Astrocyte (in vitro differentiated cells and primary cell): ENCODE data around the gene DNAJC7.

Experiments
- EZH2 ChIP-seq: IDR thresholded peaks from 2 replicates; pipeline ENCODE4 v1.6.1; 2012; ENCODE audit warnings: mild to moderate bottlenecking, low read length, inconsistent platforms; ENCODE audit not compliant: insufficient read depth
- TF ChIP-seq, protein P1 (sequence below): IDR thresholded peaks from 2 replicates; pipeline ENCODE4 v1.5.1; 2011; ENCODE audit warnings: low read depth, mild to moderate bottlenecking, inconsistent platforms, low read length, moderate library complexity; ENCODE audit not compliant: insufficient read depth

- TF ChIP-seq, protein P1, sequence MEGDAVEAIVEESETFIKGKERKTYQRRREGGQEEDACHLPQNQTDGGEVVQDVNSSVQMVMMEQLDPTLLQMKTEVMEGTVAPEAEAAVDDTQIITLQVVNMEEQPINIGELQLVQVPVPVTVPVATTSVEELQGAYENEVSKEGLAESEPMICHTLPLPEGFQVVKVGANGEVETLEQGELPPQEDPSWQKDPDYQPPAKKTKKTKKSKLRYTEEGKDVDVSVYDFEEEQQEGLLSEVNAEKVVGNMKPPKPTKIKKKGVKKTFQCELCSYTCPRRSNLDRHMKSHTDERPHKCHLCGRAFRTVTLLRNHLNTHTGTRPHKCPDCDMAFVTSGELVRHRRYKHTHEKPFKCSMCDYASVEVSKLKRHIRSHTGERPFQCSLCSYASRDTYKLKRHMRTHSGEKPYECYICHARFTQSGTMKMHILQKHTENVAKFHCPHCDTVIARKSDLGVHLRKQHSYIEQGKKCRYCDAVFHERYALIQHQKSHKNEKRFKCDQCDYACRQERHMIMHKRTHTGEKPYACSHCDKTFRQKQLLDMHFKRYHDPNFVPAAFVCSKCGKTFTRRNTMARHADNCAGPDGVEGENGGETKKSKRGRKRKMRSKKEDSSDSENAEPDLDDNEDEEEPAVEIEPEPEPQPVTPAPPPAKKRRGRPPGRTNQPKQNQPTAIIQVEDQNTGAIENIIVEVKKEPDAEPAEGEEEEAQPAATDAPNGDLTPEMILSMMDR, result no peak
- TF ChIP-seq EZH2, result no peak
Measured at GRCh38 chr17:42009170-42009569, 8.1 kb downstream of the DNAJC7 start.
